Prostate gland (tissue), 2 donors: Measurements from ENCODE around the gene MICAL1.

ENCODE experiments used
- CTCF ChIP-seq, 4 experiments: fragments of 200-600 bp in 2 of 4; fragments of 450-650 bp in 2 of 4; sonication (generic) in 2 of 4; IDR thresholded peaks; 1 replicate in 3 of 4; 2 replicates in 1 of 4; pipeline ENCODE4 v1.5.1; 2016 to 2019; ENCODE audit warnings: antibody characterized with exemption in 4 of 4, mild to moderate bottlenecking in 2 of 4, moderate library complexity in 2 of 4
- POLR2A ChIP-seq: fragments of 450-650 bp; IDR thresholded peaks from one replicate; pipeline ENCODE4 v1.6.1; 2016; ENCODE audit warnings: antibody characterized with exemption, mild to moderate bottlenecking
- POLR2AphosphoS5 ChIP-seq: sonication (generic); formaldehyde crosslinking; IDR thresholded peaks from one replicate; pipeline ENCODE4 v1.6.1; 2017; ENCODE audit warnings: antibody characterized with exemption

GRCh38 chr6:109421184-109421583, 34.4 kb downstream of the MICAL1 start:
- TF ChIP-seq POLR2A, result no peak
- TF ChIP-seq CTCF (IDR thresholded peaks at IDR 0.05), result no peak
- TF ChIP-seq POLR2AphosphoS5, result no peak
